ENCODE measurements around the gene PITX1. TPM values are rescaled to one million over a fixed set of nuclear protein-coding genes. Genes with fewer than 3 reads are reported as not detected.
"Not testable (repeated sequence)": the region's sequence is repeated elsewhere in the genome, so short reads cannot be mapped to it uniquely, and the experiment has no call there.

Gene PITX1
- 7.3 TPM for total RNA-seq

DNA sequence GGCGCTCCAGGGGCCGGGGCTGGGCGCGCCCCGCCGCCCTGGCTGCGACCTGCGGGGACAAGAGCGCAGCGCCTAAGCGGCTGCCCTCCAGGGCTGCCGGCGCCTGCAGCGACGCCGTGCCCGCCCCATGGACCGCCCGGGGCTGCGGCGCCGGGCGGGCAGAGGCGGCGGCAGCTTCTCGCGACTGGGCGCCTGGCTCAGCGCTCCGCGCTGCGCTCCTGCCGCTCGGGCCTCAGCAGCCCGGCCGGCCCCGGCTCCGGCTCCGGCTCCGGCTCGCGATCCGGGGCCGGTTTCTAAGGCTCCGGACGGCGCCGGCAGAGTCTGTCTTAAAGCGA lies at the start of gene PITX1:
Gene PITX1 (minus strand): TSS at position 328 of the 335 bp plus-strand sequence. CDS start 347 bp downstream, outside the sequence.
- no peak for DNase-seq (ENCODE audit: low spot score)

DNA sequence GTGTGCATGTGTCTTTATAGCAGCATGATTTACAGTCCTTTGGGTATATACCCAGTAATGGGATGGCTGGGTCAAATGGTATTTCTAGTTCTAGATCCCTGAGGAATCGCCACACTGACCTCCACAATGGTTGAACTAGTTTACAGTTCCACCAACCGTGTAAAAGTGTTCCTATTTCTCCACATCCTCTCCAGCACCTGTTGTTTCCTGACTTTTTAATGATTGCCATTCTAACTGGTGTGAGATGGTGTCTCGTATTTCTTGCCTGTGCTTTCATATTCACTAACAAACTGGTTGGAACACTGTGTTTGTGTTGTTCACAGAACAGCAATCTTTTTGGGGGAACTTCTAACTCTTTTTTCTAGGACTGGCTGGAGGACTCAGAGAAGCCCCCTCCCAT lies 49.3 kb upstream of the PITX1 start:
- DNase-seq (ENCODE audit: low spot score): not testable (repeated sequence)

DNA sequence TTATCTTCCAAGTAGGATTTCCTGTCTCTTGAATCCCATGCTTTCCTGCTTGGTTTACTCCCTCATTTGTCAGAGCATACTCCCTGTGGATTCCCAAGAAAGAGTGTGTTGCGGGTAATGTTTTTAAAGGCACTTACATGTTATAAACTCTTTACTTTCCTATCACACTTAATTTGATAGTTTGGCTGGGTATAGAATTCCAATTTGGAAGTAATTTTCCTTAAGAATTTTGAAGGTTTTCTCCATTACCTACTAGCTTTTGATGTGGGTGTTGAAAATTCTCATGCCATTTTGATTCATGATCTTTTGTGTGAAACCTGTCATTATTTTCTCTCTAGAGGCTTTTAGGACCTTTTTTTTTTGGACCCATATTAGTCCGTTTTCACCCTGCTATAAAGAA lies 47.2 kb upstream of the PITX1 start:
- no peak for DNase-seq (ENCODE audit: low spot score)

DNA sequence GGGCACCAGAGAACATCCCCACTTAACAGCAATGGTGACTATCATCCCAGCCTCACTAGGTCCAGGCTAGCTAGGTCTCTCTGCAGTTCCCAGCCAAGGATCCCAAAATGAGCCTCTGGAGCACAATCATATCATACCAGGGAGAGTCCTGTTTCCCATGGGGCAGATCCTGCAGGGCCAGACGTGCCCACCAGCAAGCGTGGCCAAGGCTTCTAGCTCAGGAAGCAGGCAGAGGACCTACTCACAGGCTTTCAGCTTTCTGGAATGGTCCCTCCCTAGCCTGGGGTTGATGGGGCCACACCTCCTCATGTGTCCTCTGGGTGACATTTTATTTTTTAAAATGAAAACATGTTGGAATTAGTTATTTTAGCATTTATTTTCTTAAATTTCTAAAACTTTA lies 45.7 kb upstream of the PITX1 start:
- no peak for DNase-seq (ENCODE audit: low spot score)

DNA sequence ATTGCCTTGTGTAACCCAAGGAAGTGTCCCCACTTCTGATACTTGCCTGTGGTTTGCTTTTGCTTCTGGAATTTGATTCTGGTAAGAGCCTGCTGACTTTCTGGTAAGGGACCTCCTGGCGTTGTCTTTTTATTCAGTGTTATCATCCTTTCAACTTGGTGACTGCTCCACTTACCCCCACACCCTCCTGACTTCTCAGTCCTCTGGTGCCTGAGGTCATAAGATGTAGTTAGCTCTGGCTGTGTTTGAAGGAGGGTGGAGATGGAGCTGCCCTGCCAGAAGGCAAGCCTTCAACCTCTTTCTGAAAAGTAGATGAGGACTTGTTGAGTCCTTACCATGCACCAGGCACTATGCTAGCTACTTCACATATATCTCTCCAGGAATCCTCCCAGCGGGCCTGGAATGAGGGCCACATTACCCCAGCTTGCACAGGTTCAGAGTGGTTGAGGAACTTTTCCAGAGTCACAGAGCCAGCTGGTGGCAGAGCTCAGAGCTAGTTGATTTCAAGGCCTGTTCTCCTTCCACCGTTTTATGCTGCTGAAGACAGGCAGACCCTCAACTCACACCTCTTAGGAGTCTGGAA lies 45.2 kb upstream of the PITX1 start:
- DNase-seq (ENCODE audit: low spot score): no peak

DNA sequence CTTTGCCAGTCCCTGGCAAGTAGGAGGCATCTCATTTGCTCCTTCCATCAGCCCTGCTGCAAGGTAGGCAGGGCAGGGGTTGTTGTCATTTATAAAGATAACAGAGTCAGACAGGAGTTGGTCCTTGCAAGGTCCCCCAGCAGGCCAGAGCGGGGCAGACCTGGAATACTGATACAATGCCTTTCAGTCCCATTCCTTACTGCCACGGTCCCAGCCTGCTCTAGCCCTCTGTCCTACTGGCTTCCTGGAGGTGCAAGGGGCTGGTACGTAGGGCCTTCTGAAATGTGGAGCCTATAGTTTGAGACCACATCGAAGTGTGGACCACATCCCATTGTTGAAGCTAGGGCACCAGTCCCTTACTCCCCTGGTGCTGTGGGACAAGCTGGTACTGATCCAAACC lies 42.8 kb upstream of the PITX1 start:
- DNase-seq (ENCODE audit: low spot score): no peak

DNA sequence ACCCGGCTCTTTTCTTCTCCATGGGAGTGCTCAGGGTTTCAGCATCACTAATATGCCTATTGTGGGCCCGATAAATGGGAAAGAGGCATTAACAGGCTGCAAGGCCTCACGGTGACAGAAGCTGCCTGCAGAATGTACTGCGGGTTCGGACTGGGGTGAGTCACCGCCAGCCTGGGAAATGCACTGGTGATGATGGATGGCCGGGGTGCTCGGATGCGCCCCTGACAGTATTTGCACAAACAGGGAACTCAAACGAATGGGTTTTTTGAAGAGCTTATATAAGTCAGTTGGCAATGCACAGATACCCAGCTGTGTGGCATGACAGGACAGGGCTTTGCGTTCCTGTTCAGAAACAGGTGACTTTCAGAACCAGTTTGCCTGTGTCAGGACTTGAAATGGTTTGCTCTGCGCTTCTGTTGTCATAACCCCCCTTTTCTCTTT lies 42.0 kb upstream of the PITX1 start:
- DNase-seq (ENCODE audit: low spot score): no peak

DNA sequence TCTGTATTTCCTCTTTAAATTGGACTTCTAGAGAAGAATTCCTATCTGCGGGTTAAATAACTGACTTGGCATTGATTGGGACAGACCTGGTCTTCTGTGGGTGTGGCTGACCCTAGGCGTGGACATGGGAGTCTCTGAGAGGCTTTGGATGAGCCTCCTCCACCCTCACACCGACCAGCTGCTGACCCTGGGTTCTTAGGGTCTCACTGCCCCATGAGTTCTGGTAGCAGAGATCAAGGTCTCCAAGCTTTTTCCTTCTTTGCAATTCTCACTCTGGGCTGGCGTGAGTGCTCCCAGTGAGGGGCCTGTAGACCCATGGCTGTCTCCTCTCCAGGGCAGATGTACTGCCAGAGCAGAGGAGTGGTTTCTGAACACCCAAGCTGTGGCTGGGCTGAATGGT lies 41.6 kb upstream of the PITX1 start:
- DNase-seq (ENCODE audit: low spot score): no peak

DNA sequence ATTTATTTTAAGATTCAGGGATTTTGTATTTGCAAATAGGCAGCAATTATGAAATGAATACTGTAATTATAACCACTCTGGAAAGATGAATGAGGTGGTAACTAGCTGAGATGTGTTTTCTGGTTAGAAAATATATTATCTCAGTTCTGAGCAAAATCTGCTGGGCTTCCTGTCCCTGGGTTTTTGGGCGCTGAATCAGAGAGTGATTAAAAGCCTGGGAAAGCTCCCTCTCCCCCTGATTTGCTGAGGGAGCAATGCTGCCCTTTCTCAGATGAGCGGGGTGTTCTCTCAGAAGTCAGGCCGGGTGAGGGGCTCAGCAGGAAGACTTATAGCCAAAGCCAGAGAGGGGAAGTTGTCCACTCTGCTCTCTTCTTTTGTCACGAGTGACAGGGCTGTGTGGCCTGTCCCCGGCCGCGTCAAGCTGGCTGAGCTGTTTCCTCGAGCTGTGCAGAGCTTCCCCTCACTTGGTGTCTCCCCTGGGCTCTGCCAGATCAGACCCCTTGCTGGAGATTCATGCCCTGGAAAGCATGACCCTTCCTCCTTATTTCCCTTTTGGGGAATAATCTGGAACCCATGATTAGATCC lies 39.8 kb upstream of the PITX1 start:
- DNase-seq (ENCODE audit: low spot score): no peak

DNA sequence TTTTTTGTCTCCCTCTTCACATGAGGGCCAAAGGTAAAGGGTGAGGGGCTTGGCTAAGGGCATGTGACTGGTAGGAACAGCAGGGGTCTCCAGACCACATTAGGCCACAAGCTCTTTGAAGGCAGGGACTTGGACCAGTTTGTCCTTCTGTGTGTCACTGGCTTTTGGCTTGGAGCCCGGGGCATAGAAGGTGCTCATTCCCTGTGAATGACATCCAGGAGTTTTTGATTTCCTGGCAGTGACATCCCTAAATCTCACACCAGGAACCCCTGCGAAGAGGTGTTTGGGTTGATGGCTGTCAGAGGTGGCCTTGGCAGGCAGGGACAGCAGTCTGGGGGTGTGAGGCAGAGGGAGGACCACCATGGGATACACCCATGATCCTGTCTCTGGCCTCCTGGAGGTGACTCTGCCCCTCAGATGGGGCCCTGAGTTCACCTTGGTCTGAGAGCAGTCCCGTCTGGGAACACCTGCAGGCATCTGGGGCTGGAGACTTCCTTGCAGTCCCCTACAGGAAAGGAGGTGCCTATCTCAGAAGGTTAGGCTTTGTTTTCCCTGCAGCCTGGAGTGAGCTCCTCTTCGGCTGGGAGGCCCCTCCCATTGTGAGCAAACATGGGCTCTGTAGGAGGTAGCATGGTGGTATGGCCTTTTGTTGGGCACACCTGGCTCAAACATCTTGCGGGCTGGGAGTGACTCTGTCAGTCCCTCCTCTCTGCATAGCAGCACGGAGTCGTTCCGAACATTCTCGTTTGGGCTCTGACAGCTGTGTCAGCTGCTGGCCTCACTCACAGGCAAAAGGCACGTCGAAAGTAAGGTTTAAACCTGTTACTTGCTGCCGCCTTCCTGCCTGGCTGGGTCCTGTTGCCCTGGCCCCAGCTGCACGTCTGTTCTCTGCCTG lies 38.6 kb upstream of the PITX1 start:
- DNase-seq (ENCODE audit: low spot score): no peak

DNA sequence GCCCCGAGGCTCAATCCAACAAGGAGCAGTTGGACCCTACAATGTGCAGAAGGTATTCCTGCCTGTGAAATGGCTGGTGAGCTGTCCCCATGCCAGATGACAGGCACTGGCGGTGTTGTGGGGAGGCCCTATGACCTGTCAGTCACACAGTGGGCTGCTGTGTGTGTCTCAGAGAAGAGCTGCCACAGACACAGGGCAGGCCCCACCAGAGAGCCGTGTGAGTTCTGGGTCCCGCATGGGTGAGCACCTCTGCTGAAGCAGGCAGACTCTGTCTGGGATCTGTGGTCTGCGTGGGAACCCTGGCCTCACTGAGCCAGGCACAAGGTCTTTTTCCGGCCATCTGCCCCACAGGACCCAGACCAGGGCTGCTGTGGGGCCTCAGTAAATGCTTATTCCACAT lies 37.3 kb upstream of the PITX1 start:
- no peak for DNase-seq (ENCODE audit: low spot score)

DNA sequence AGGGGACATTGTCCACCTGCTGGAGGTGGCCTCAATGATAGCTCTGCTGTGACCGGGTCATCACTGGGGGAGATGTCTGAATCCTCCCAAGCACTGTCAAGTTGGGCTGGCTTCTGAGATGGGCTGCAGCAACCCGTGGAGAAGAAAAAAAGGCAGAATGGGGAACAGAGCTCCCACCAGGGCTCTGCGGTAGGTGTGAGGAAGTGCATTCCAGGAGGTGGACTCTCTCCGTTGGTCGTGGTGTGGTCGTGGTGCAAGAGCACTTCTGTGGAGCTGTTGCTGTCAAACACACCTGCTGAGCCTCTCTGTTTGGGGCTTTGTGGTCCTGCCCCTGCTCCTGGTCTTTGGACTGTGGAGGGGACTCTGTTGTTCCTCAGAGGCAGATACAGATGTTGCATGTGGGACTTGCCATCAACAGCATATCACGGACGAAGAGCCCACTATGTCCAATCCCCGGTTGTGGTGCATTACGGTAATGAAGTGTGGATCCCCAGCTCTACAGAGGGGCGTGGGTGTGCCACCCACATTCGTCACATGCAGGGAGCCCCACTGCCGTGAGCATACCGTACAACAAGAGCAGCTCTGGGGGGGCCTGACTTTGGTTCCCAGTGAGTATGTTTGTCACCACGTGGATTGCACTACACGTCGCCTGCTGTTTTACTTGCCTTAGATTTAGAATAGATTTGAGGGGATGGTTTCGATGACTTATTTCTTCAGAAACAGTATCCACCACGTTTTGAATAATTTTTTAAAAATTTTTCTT lies 36.0 kb upstream of the PITX1 start:
- no peak for DNase-seq (ENCODE audit: low spot score)

DNA sequence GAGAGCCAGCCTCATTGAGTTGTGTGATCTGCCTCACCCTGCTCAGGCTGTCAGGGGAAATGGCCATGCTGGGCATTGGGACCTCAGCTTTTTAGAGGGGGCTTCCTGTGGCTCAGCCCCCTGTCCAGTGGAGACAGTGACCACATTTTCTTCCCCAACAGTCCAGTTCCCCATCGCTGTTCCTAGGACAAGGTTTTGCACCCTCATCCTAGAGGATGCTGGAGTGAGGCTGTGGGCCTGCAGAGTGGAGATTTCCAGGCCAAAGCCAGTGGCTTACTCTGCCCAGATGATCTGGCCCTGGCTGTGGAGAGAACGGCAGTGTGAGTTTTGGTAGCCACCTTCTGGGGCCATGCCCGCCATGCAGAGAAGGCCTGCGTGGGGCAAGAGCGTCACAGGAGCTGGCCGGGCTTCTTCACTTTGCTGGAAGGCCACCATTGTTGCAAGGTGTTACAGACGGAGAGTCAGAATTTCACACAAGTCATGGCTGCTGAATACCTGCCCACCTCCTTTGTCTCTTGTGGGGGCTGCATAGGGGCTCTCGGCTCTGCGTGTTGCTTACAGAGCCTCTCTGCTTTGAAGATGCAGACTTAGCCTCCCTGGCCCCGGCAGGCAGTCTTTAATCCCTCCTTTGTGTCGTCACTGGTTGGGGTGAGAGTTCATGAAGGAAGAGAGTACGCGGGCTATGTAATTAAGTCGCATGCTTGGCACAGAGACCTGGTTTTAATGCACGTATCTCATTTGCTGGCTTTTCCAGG lies 35.2 kb upstream of the PITX1 start:
- DNase-seq (ENCODE audit: low spot score): no peak

DNA sequence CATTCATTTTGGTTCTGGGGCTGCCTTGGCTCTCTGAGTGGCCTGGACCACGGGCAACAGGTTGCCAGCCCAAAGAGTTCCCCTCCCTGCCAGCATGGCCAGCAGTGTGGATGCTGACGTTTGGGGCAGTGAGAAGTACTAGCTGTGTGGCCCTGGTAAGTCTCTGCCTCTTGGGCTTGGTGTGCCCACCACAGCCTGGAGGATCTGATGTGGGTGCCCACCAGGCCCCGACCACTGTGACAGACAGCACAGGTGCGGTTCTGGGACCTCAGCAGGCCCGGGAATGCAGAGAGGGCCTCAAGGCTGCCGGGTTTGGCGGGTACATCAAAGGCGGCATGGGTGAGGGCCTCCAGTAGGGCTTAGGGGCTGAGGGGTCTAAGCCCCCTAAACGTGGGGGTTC lies 33.6 kb upstream of the PITX1 start:
- no peak for DNase-seq (ENCODE audit: low spot score)

DNA sequence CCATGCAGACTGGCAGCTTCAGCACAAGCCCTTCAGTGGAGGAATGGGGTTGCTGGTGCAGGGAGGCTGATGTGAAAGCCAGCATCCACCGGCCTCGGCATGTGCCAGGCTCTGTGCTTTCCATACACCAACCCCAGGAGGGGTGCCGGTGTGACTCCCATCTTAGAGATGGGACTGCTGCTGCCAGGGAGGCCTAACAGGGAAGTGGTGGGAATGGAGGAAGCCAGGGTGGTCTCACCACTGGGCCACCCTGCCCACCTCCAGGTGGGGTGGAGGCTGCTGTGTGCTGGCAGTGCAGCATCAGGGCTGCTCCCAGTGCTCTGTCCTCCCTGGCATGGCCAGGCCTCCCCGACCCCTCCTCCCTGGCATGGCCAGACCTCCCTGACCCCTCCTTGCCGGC lies 32.8 kb upstream of the PITX1 start:
- DNase-seq (ENCODE audit: low spot score): no peak

DNA sequence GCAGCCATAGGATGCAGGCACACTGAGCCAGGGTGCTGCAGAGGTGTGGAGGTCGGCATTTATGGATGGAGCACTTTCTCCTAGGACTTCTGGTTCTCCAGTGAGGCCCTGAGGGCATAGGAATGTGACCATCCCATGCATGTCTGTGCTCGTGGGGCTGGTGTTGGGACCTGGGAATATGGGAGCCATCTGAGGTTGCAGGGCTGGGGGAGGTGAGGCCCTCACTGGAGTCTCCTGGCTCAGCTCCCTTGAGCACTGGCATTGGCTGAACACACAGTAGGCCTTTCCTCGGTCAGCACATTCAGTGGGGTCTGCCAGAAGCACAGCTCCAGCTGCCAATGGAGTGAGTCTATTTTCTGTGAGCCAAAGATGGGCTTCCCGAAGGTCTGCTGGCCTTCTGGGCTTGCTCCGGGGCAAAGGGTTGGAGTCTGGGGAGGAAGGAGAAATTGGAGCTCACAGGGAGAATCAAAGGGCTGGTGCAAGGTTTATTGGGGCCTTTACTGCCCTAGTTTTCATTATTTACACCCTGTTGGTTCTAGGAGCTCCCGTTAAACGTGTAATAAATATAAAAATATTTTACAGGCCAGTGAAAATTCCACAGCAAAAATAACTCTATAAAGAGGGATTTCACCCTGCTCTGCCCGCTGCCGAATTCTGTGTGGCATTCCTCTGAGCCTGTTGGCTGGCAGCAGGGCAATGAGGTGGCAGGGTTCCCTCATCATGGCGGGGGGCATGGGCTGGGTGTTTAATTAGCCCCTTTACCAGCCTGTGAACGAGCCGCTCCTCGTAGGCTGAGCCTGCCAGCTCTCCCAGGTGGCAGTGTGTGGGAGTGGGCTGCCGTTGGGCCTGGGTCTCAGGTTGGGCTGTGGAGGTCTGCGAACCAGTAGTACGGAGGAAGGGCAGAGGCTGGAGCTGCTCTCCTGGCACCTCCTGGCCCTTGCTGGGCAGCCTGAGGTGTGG lies 31.6 kb upstream of the PITX1 start:
- no peak for DNase-seq (ENCODE audit: low spot score)

DNA sequence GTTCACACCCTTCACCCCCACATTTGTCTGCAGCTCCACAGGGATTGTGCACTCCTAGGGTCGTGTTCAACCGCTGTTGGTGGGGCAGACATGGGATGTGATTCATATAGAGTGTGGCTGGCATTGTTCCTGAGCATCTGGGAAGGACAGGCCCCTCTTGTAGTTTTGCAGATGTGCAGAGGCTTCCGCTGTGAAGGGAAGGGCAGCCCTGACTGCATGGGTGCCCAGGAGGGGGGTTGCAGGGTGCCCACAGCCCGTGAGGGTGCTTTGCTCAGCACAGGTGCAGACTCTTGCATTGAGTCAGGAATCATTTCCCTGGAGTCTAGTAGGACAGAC lies 30.2 kb upstream of the PITX1 start:
- DNase-seq (ENCODE audit: low spot score): no peak

DNA sequence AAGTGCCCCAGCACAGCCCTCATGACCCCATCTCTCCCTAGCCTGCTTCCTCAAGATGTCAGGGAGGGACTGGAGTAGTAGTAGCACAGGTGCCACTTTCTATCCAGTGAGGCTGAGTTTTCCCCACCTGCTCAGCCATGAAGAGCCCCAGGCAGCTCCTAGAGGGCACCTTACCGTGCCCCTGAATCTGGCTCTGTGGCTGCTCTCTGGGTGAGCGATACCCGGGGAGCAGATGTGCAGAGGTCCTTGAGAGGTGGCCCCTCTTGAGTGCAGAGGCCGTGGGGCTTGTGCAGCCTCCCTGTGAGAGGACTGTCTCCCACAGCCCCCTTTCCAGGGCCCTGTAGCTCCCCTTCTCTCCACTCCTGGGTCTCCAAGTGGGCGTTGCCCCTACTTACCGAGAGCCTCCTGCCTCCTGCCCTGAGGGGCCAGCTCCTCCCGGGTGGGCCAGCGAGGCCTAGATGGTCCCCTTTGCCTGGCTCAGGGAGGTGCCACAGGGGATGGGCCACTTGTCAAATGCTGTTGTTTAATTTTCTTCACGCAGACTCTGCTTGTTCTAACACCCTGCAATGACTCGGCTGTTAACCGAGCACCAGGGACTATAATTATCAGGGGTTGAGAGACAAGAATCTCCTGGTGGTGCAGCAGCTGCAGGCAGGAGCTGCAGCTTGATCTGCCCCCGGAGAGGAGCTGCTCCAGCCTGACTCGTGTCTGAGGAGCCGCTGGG lies 29.6 kb upstream of the PITX1 start:
- no peak for DNase-seq (ENCODE audit: low spot score)

DNA sequence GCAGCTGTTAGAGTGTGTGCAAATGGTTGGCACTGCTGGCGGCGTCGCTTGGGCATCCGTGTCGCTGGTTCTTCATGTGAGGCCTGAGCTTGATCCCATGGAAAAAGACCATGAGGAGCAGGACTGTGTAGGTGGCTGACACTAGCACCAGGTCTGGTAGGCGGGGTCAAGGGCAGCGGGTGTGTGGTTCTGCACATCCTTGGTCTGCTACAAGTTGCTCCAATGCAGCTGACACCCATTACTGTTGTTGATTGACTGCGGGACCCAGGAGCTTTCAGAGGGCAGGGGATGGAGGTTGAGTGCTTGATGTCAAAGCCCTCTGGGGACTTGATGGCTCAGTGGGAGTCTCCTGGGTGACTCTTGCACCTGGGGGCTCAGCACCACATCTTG lies 29.0 kb upstream of the PITX1 start:
- DNase-seq (ENCODE audit: low spot score): no peak

Data from mucosa of gallbladder (tissue), 1 donor.